Measurements from ENCODE around the gene PRM1. TPM values are rescaled to one million over a fixed set of nuclear protein-coding genes. Genes with fewer than 3 reads are reported as not detected.

Gene PRM1
- total RNA-seq, 2 experiments from 2014 or later, result not detected

DNA sequence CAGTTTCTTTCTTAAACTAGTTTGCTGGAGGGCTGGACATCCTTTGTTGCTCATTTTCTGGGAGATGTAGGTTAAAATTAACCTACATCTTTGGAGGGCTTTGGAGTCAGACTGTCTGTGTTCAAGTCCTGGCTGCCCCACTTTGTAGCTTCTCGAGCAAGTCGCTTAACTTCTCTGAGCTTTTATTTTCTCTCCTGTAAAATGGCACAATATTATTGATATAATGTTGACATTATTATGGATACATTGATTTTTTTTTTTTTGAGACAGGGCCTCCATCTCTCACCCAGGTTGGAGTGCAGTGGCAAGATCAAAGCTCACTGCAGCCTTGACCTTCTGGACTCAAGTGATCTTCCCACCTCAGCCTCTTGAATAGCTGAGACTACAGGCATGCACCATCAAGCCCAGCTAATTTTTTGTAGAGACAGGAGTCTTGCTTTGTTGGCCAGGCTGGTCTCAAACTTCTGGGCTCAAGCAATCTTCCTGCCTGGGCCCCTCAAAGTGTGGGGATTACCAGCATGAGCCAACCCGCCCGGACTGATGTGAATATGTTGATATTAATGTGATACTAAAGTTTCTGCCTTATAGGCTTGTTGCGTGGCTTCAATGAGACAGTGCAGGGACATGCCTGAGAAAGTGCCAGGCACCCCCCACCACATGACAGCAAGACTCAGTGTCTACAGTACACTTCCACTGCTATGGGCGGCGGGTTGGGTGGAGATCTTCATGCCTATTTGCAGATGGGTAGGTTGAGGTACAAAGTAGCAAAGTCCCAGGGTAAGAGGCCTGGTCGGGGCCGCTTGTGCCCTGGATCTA is 32.6 kb upstream of the PRM1 start:
- Mint-ChIP-seq H3K4me3 (no peak overlapping the region), H3K27me3 (no peaks in the 10 kb centered on the region), H3K27ac (no peak overlapping the region), H3K4me1 (ENCODE audit: low read depth) (peaks cover 42% of the 10 kb centered on the region), H3K9me3 (no peaks in the 10 kb centered on the region), H3K36me3 (ENCODE audit: low read depth) (no peaks in the 10 kb centered on the region)
- intact Hi-C loops (cut with micrococcal nuclease), result loop anchor here (5.0 kb wide), 1 partner anchor 39 kb away; no protein-coding TSS in a partner anchor
- TF ChIP-seq CTCF (IDR thresholded peaks at IDR 0.05), result no peak
- ChIA-PET POLR2A (interaction anchor here (0.6 kb wide), 1 partner anchor 1001 kb away, joined by 3 read pairs; no protein-coding TSS in a partner anchor), CTCF (interaction anchor here (1.4 kb wide), 1 partner anchor 30 kb away, joined by 3 read pairs; no protein-coding TSS in a partner anchor)
- ATAC-seq (no peak), DNase-seq (no peak)

- Mint-ChIP-seq H3K36me3 (ENCODE audit: low read depth) (no peaks in the 10 kb centered on the region), H3K27me3 (no peaks in the 10 kb centered on the region), H3K27ac (no peak overlapping the region), H3K4me1 (ENCODE audit: low read depth) (peaks cover 44% of the 10 kb centered on the region), H3K4me3 (no peak overlapping the region), H3K9me3 (no peaks in the 10 kb centered on the region)
- ATAC-seq (peak; percentile 22), DNase-seq (peak; percentile 31)
- CTCF ChIA-PET, result interaction anchor here (1.2 to 1.4 kb wide), 3 partner anchors 8 to 43 kb away, joined by 3 to 4 read pairs (median 3); no protein-coding TSS in a partner anchor
- POLR2A ChIA-PET, result interaction anchor here (0.6 to 2.8 kb wide), 8 partner anchors 12 to 1000 kb away, joined by 3 to 19 read pairs (median 4); partner anchors contain the start of gene SOCS1
- intact Hi-C loops (cut with micrococcal nuclease), result loop anchor here (5.0 kb wide), 1 partner anchor 39 kb away; no protein-coding TSS in a partner anchor
- no peak for TF ChIP-seq CTCF (IDR thresholded peaks at IDR 0.05)
Observed at GRCh38 chr16:11312718-11313492, 31.8 kb upstream of the PRM1 start.

- POLR2A ChIA-PET, result interaction anchor here (0.6 to 2.8 kb wide), 7 partner anchors 8 to 653 kb away, joined by 3 to 19 read pairs (median 4); partner anchors contain the start of gene SOCS1
- Mint-ChIP-seq H3K4me3 (peak overlapping the region; percentile 32), H3K27me3 (no peaks in the 10 kb centered on the region), H3K27ac (peak overlapping the region; percentile 81), H3K9me3 (no peaks in the 10 kb centered on the region), H3K36me3 (ENCODE audit: low read depth) (no peaks in the 10 kb centered on the region), H3K4me1 (ENCODE audit: low read depth) (peaks cover 44% of the 10 kb centered on the region)
- CTCF ChIA-PET, result interaction anchor here (1.3 to 1.4 kb wide), 2 partner anchors 45 to 47 kb away, joined by 3 to 4 read pairs; no protein-coding TSS in a partner anchor
- no peak for TF ChIP-seq CTCF (IDR thresholded peaks at IDR 0.05)
- peak; percentile 55 for ATAC-seq
- peak; percentile 70 for DNase-seq
- intact Hi-C loops (cut with micrococcal nuclease), result loop anchor here (5.0 kb wide), 1 partner anchor 41 kb away; no protein-coding TSS in a partner anchor
Observed at GRCh38 chr16:11310997-11311561, 29.9 kb upstream of the PRM1 start.

GRCh38 chr16:11310634-11310977 is 29.5 kb upstream of the PRM1 start:
- ChIA-PET CTCF (interaction anchor here (1.4 kb wide), 1 partner anchor 48 kb away, joined by 3 read pairs; no protein-coding TSS in a partner anchor), POLR2A (interaction anchor here (0.6 to 2.8 kb wide), 5 partner anchors 9 to 653 kb away, joined by 3 to 19 read pairs (median 4); partner anchors contain the start of gene SOCS1)
- H3K36me3 Mint-ChIP-seq (ENCODE audit: low read depth), result no peaks in the 10 kb centered on the region
- H3K27ac Mint-ChIP-seq, result peak overlapping the region; percentile 81
- H3K9me3 Mint-ChIP-seq, result no peaks in the 10 kb centered on the region
- H3K27me3 Mint-ChIP-seq, result no peaks in the 10 kb centered on the region
- ATAC-seq (no peak), DNase-seq (no peak)
- no peak overlapping the region for H3K4me3 Mint-ChIP-seq
- TF ChIP-seq CTCF (IDR thresholded peaks at IDR 0.05), result no peak
- H3K4me1 Mint-ChIP-seq (ENCODE audit: low read depth), result peaks cover 44% of the 10 kb centered on the region
- intact Hi-C loops (cut with micrococcal nuclease), result loop anchor here (5.0 kb wide), 1 partner anchor 42 kb away; no protein-coding TSS in a partner anchor

Data from activated CD8-positive, alpha-beta T cell treated with anti-CD3 and anti-CD28 coated beads for 36 hours (primary cell).